Activated CD4-positive, alpha-beta T cell treated with anti-CD3 and anti-CD28 coated beads for 1 hour (primary cell): ENCODE data around the gene ME3.

ENCODE experiments used
- DNase-seq: peaks from one replicate; pipeline ENCODE4 v3.0.0-alpha.2; 2020

The ME3 gene

DNA sequence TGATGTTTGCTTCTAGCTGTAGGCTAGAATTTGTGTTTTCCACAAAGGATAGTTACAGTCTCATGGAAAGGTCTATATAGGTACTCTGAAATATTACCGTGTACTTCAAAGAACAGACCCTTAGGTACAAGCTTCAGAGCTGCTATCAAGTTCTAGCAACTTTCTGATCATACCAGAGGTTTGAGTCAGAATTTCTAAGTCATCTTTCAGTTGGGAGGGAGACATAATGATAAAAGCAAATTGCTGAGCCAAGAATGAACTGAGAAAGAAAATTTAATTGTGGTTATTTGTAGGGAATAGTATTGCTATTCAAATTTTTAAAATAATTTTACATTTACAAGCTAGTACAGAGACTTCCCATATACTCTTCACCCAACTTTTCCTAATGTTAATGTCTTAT, 19.9 kb upstream of the ME3 start:
- no peak for DNase-seq

DNA sequence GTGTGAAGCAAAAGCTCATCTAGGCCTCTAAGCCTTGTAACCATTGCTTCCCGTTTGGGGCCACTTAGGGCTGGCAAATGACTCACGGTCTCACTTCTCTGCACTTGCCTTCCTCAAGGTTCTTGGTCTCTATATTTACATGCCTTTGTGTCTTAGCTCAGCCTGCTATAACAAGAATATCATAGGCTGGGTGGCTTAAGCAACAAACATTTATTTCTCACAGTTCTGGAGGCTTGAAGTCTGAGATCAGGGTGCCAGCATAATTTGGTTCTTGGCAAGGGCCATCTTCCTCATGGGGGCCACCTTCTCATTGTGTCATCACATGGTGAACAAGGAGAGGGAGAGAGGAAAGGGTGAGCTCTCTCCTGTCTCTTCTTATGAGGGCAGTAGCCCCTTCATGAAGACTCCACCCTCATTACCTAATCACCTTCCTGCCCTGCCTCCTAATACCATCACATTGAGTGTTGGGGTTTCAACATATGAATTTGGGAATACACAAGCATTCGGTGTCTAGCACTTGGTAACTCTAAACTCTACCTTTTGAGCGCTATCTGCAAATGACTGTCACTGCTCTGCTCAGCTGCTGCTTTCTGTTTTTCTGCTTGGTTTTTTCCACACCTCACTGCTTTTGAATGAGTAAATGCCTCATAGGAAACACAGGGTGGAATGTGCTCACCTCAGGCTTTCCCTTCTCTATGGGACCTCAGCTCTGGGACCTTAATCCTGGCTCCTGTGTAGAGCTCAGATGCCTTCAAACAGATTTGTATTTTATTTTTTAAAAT, 16.2 kb upstream of the ME3 start:
- DNase-seq, result no peak

GRCh38 chr11:86687185-86687778, 14.9 kb upstream of the ME3 start:
- DNase-seq, result no peak

DNA sequence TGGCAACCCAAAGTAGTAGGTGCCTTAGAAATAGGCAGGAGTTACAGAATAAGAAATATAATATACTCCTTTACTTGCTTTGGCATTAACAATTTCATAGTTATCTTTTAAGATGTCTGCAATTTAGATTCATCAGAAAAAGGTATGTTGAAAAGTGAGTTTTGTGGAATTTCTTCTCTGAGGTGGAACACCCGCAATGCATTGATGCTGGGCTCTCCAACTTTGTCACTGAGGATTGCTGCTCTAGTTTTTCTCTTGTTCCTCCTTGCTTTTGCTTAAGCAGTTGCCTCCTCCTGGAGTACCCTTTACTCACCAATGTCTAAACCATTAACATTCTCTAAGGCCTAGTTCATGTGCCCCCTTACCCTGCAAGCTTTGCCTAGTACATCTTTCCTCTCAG, 14.1 kb upstream of the ME3 start:
- no peak for DNase-seq

- DNase-seq, result no peak
Measured at GRCh38 chr11:86681483-86681756, 9.0 kb upstream of the ME3 start.

DNA sequence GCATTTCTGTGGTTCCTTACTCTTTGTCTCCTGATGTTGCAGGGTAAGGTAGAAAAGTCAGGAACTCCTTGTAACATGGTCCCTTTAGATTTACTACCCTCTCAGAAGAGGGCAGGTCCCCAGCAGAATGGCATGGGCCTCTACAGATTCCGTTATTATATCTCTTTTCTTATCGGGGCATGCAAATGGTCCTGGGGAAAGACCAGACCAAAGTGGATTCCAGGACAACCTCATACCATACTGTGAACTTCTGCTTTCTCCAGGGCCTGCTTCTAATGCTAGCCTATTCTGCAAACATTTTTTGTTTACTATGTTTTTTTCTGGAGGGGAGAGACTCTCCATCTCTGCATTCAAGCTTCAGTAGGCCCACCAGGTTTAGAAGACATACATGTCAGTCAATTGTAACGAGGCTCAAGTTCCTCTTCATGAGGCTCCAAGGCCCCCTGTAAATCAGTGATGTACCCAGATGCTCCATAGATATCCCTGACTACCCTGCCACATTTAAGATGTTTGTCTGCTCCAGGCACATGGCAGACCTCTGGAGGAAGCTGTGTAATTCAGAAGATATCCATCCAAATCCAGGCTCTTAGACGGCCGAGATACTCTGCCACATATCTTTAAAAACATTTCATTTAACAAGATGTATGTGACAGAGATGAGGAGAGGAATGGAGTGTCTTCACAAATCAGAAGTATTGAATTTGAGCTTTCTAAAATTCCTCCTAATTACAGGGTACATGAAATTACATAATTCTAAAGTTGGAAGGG, 8.5 kb upstream of the ME3 start:
- DNase-seq, result no peak

GRCh38 chr11:86678823-86679222, 6.4 kb upstream of the ME3 start:
- no peak for DNase-seq

GRCh38 chr11:86678296-86678695, 5.9 kb upstream of the ME3 start:
- no peak for DNase-seq

DNA sequence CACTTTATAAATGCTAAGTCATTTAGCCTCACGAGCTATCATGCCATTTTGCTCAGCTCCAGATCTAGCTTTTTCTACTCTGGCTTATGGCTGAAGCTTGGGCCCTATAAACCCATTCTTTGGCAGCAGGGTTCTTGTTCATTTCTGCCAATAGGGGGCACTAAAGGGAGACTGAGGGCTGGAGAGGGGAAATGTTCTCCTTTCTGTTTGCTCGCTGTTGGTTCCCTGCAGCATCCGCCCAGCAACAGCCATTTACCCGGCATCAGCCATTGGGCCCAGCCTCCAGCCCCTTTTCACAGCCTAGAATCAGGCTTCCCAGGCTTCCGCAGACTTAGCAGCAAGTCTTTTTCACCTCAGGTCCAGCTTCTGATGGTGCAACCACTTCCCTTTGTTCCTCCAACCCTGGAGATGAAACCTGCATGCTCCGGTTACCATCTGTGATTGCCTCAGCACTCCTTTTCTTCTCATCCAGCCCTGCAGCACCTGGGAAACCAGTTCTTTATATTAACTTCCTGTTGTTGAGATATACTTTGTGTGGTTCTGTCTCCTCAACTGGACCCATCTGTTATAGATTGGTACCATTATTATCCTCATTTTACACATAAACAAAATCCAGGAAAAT, 4.2 kb upstream of the ME3 start:
- no peak for DNase-seq

GRCh38 chr11:86676010-86676409, 3.6 kb upstream of the ME3 start:
- DNase-seq, result no peak

DNA sequence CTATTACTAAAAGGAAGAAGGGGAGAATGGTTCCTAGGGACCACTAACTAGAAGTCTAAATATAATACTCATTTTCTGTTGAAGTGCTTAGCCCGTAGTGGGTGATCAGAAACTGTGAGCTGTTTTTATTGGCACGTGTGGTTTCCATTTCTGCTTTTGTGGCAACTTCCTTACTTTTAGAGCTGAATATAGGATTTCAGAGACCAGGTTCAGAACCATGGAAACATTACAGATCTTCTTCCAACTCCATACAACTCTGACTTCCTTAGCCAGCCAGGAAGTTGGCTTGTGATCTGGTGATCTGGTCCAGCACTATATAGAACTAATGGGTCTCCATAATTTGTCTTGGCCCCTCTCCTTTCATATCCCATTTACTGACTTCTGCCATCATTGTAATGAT, 2.6 kb upstream of the ME3 start:
- DNase-seq, result no peak

GRCh38 chr11:86673872-86674750, 1.7 kb upstream of the ME3 start:
- no peak for DNase-seq

DNA sequence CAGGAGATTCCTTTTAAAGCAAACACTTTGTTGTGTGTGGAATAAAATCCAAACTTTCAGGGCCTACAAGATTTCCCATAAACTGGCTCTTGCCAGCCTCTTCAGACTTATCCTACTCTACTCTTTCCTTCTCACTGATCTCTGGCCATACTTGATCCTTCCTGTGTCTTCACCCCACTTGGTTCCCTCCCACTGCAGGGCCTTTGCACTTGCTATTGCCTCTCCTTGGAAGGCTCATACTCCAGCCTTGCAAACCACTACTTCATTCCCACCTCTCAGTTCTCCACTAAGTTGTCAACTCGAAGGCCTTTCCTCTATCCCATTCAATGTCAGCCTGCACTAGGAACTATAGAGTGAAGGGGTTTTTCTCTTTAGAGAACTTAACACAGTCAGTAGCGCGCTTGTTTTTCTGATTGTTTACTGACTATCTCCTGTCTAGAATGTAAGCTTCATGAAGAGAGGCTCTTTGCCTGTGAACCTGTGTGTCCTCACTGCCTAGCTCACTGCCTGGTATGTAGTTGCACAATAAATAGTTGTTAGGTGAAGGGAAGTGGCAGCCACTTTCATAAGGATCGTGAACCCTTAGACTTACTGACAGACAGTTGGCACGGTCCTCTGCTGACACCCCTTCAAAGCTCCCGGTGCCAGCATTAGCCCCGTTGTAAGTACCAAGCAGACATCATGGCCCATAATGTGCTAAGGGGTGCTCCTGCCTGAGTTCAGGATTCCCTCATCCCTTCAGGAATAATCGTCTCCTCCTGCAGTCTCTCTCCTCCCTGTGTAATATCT, 833 bp upstream of the ME3 start:
- DNase-seq, result no peak

- no peak for DNase-seq
Measured at GRCh38 chr11:86671531-86672006, 847 bp downstream of the ME3 start.

DNA sequence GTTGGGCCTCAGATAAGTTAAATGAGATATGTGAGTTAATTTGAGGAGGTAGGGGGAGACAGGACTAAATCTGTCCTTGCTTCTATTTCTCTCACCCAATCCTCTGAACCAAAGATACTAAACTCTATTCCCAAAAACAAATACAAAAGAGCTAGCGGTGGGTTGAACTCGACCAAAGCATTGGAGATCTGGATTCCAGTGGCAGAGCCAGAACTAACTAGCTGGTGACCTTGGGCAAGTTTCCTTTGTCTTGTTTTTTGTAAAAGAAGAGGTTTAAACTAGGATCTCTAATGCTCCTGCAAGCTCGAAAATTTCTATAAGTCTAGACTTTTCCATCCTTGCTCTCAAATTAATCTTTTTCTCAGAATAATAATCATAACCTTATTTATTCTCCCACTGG, 1.5 kb downstream of the ME3 start:
- DNase-seq, result no peak

- DNase-seq, result no peak
Measured at GRCh38 chr11:86670181-86670580, 2.2 kb downstream of the ME3 start.

DNA sequence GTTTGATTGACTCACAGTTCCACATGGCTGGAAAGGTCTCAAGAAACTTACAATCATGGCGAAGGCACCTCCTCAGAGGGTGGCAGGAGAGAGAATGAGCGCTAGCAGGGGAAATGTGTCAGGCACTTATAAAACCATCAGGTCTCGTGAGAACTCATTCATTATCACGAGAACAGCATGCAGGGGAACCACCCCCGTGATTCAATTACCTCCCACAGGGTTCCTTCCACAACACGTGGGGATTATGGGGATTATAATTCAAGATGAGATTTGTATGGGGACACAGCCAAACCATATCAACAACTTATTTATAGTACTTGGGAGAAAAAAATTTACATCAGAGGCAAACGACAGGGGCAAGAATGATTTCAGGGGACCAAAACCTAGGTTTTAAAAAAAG, 3.0 kb downstream of the ME3 start:
- no peak for DNase-seq

DNA sequence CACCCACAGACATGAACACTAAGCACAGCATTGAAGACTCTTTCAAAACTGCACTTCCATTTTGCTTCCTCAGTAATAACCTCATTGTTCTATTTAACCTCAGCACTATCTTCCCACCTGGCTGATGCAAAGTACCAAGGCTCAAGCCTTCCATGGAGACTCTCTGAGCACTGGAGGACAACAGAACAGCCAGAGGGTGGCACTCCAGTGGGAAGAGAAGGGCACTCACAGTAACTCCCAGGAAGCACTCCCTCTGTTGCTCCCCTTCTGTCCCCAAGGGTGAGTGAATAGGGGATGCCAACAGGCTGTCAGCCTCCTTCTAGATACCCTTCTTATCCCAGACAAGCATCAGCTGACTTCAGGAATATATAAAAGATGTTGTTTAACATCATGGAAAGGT, 3.5 kb downstream of the ME3 start:
- no peak for DNase-seq

- no peak for DNase-seq
Measured at GRCh38 chr11:86666193-86666592, 6.2 kb downstream of the ME3 start.

- no peak for DNase-seq
Measured at GRCh38 chr11:86664930-86665329, 7.5 kb downstream of the ME3 start.

DNA sequence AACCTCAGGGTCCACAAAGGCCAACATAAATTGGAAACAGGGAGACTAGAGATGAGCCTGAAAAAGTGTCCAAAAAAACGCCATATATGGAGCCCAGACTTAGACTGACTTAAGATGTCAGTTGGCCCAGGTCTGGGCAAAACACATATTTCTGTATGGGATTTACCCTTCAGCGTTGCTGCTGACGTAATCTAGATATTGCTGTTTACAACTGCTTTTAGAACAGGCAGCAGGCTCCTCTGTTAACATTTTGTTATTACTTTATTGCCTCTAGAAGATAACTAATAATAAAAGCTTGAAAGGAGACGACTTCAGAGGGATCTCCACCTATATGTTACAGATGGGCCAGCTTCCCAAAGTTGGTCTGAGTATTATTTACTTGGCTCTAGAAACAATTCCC, 8.7 kb downstream of the ME3 start:
- DNase-seq, result no peak

DNA sequence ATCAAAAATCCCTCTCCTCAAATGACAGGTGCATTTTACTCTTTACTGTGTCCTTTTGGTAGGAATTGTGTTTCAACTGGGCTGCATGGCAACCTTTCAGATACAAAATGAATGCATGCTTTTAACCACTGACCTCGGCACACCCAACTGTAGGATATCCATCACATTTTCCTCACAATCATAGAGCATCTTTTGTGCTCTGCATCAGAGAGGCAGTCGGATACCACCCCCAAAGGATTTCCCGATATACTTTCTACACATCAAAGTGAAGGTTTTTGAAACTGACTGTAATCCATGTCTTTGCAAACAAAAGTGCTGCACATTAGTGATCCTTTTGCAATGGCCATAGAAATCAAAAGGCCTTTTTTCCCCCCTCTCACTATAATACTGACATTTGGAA, 9.1 kb downstream of the ME3 start:
- no peak for DNase-seq
